Measurements from ENCODE around the gene FNIP2. TPM values are rescaled to one million over a fixed set of nuclear protein-coding genes. Genes with fewer than 3 reads are reported as not detected.
A peak's percentile ranks its signal among the peaks of the same experiment; 100 is the strongest.

Gene FNIP2
- total and polyA plus RNA-seq, 9 of the 15 experiments (the other 6 are each of a cell fraction or from before 2014, with no cell fraction given): 1.7 to 15.5 (median 8.3) TPM

GRCh38 chr4:158782551-158783360, 13.9 kb downstream of the FNIP2 start:
- intact Hi-C loops (cut with micrococcal nuclease): no loop called here
- no peaks in the 10 kb centered on the region for H3K36me3 ChIP-seq (ENCODE audit: control insufficient read depth, insufficient read depth, low read length)
- 20% methylated on average over 4 of the region's 4 CpGs for WGBS (ENCODE audit: insufficient coverage, low coverage, missing lambda C conversion rate)
- CTCF ChIA-PET (ENCODE audit: low intra/inter-chr PET ratio): no interaction called here
- H3K9me3 ChIP-seq (replicated peaks; ENCODE audit: control insufficient read depth, insufficient read depth, low read depth, low read length): no peaks in the 10 kb centered on the region
- no peak overlapping the region for H3K4me3 ChIP-seq
- in situ Hi-C loops (cut with MboI): no loop called here
- no peak overlapping the region for H2AFZ ChIP-seq (ENCODE audit: low read depth, low read length)
- no peak overlapping the region for H3K27ac ChIP-seq (ENCODE audit: extremely low read depth, low read depth, low read length)
- no peak overlapping the region for H3K9ac ChIP-seq (ENCODE audit: insufficient read depth in 1 of 2, low read depth in 2 of 2, low read length in 2 of 2)
- BruUV-seq (replicated peaks): no TSS peak
- DNase-seq (ENCODE audit: extremely low read depth in 1 of 4, low spot score in 3 of 4) (no peak), ATAC-seq (peak; percentile 49), FAIRE-seq (no peak)
- POLR2A ChIA-PET: interaction anchor here (0.5 to 2.3 kb wide), 2 partner anchors 13 to 21 kb away, joined by 3 to 8 read pairs; no protein-coding TSS in a partner anchor
- H3K9me1 ChIP-seq (ENCODE audit: control insufficient read depth, insufficient read depth, low read length): no peaks in the 10 kb centered on the region
- peaks cover 45% of the 10 kb centered on the region for H3K79me2 ChIP-seq (ENCODE audit: control insufficient read depth, insufficient read depth, low read length)
- peak overlapping the region; percentile 10; the same call in 1 of the 2 replicates for H3K4me2 ChIP-seq (ENCODE audit: insufficient read depth, low read length)
- no peaks in the 10 kb centered on the region for H3K27me3 ChIP-seq (ENCODE audit: control insufficient read depth in 2 of 2, insufficient read depth in 2 of 2, low read length in 2 of 2)
- peaks cover 6 to 47% of the 10 kb centered on the region in 2 experiments; a peak in 4 of 5 replicates for H3K4me1 ChIP-seq (replicated peaks in 1 of 2; ENCODE audit: control insufficient read depth in 2 of 2, insufficient read depth in 2 of 2, low read length in 2 of 2)
- H4K20me1 ChIP-seq (replicated peaks; ENCODE audit: control insufficient read depth, insufficient read depth, low read length): peaks cover 5% of the 10 kb centered on the region; the same call in 1 of the 2 replicates
- TF ChIP-seq KDM1A (IDR thresholded peaks at IDR 0.05) (0 out of 4 replicates have a peak, but pooled peaks of 1 of the 2 experiments have one; percentile 44), ATF3 (IDR thresholded peaks at IDR 0.05) (no peak), ATF3 (CRISPR knock-in tag; conservative IDR thresholded peaks at IDR 0.05) (0 out of 2 replicates have a peak, but pooled peaks have one; percentile 24), NR3C1 (CRISPR knock-in tag; IDR thresholded peaks at IDR 0.05) (no peak), NCOR1 (IDR thresholded peaks at IDR 0.05) (peak; percentile 9; the same call in 1 of the 2 replicates), CBFA2T2 (conservative IDR thresholded peaks at IDR 0.05) (peak; percentile 32; the same call in 1 of the 2 replicates), IFI16 (CRISPR knock-in tag; IDR thresholded peaks at IDR 0.05) (no peak), TSC22D4 (tag; IDR thresholded peaks at IDR 0.05) (no peak), FOXM1 (IDR thresholded peaks at IDR 0.05; ENCODE audit: low read depth) (no peak), FOXM1 (CRISPR knock-in tag; IDR thresholded peaks at IDR 0.05; ENCODE audit: low read depth) (no peak), ZNF146 (CRISPR knock-in tag; IDR thresholded peaks at IDR 0.05; ENCODE audit: unreplicated experiment) (no peak), SOX6 (IDR thresholded peaks at IDR 0.05) (peak; percentile 83), SMARCA4 (IDR thresholded peaks at IDR 0.05) (0 out of 2 replicates have a peak, but pooled peaks have one; percentile 46), BCLAF1 (IDR thresholded peaks at IDR 0.05; ENCODE audit: borderline replicate concordance in 1 of 2, control insufficient read depth in 1 of 2, low read depth in 2 of 2, low read length in 1 of 2) (no peak)
- TF ChIP-seq, protein P1, sequence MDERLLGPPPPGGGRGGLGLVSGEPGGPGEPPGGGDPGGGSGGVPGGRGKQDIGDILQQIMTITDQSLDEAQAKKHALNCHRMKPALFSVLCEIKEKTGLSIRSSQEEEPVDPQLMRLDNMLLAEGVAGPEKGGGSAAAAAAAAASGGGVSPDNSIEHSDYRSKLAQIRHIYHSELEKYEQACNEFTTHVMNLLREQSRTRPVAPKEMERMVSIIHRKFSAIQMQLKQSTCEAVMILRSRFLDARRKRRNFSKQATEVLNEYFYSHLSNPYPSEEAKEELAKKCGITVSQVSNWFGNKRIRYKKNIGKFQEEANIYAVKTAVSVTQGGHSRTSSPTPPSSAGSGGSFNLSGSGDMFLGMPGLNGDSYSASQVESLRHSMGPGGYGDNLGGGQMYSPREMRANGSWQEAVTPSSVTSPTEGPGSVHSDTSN (CRISPR knock-in tag; IDR thresholded peaks at IDR 0.05; ENCODE audit: low read depth): no peak
- TF ChIP-seq, protein P1 (tag; conservative IDR thresholded peaks at IDR 0.05; ENCODE audit: low read depth): 0 out of 2 replicates have a peak, but pooled peaks have one; percentile 46

Measured in K562 (cell line).